PC-3 (cell line): ENCODE data around the gene TCEANC. TPM values are rescaled to one million over a fixed set of nuclear protein-coding genes. Genes with fewer than 3 reads are reported as not detected.

Source experiments
- ATAC-seq: fragments of 200-7000 bp; cut with Tn5 transposase; 2 replicates; pipeline ENCODE4 v1.9.1; 2020; ENCODE audit warnings: mild to moderate bottlenecking, moderate library complexity
- BruUV-seq: library from RNA; stranded (reverse); fragments of 400-500 nt; replicated peaks from 2 replicates; lab custom pipeline; 2021; lab: Mats Ljungman, UMichigan
- CTCF ChIA-PET: fragments of 300-600 bp; sonication (Branson Sonifier 250); formaldehyde crosslinking; loops from one replicate; lab custom pipeline; 2022; ENCODE audit warnings: antibody characterized with exemption; lab: Charles Lee
- POLR2A ChIA-PET: fragments of 300-600 bp; sonication (Branson Sonifier 250); formaldehyde crosslinking; loops from one replicate; lab custom pipeline; 2022; ENCODE audit warnings: antibody characterized with exemption; ENCODE audit not compliant: unreplicated experiment; lab: Charles Lee
- DNase-seq: peaks from one replicate; pipeline ENCODE4 v3.0.0-alpha.2; 2015
- H2AFZ ChIP-seq: fragments of 300-600 bp; sonication (generic); 2 replicates; pipeline ENCODE4 v1.6.0; 2016; ENCODE audit warnings: antibody characterized with exemption, low read length
- H3F3A ChIP-seq: fragments of 300-600 bp; sonication (generic); one replicate; pipeline ENCODE4 v1.6.0; 2017; ENCODE audit warnings: antibody characterized with exemption, low read length, control low read depth, mild to moderate bottlenecking; ENCODE audit not compliant: unreplicated experiment
- H3K27ac ChIP-seq: fragments of 300-600 bp; sonication (generic); 2 replicates; pipeline ENCODE4 v1.5.1; 2016; ENCODE audit warnings: mild to moderate bottlenecking, low read length
- H3K27me3 ChIP-seq: fragments of 300-600 bp; sonication (generic); 2 replicates; pipeline ENCODE4 v1.6.1; 2016; ENCODE audit warnings: low read length, mixed read lengths
- H3K36me3 ChIP-seq: fragments of 300-600 bp; sonication (generic); 2 replicates; pipeline ENCODE4 v1.6.1; 2016; ENCODE audit warnings: low read depth, mixed run types, low read length, mixed read lengths
- H3K4me1 ChIP-seq: fragments of 300-600 bp; sonication (generic); 2 replicates; pipeline ENCODE4 v1.5.1; 2016; ENCODE audit warnings: low read length; ENCODE audit not compliant: insufficient read depth
- H3K4me2 ChIP-seq: fragments of 300-600 bp; sonication (generic); 2 replicates; pipeline ENCODE4 v1.6.0; 2016; ENCODE audit warnings: low read length
- H3K4me3 ChIP-seq: fragments of 300-600 bp; sonication (generic); 2 replicates; pipeline ENCODE4 v1.5.1; 2016; ENCODE audit warnings: mild to moderate bottlenecking, low read length, mixed read lengths
- H3K79me2 ChIP-seq: fragments of 300-600 bp; sonication (generic); 2 replicates; pipeline ENCODE4 v1.6.1; 2017; ENCODE audit warnings: low read length, mixed read lengths
- H3K9ac ChIP-seq: fragments of 300-600 bp; sonication (generic); 2 replicates; pipeline ENCODE4 v1.6.0; 2016; ENCODE audit warnings: mild to moderate bottlenecking, low read length
- H3K9me2 ChIP-seq: fragments of 300-600 bp; sonication (generic); replicated peaks from 2 replicates; pipeline ENCODE4 v1.6.1; 2016; ENCODE audit warnings: mixed run types, low read length, mixed read lengths
- H3K9me3 ChIP-seq: fragments of 300-600 bp; sonication (generic); 2 replicates; pipeline ENCODE4 v1.6.1; 2016; ENCODE audit warnings: low read length, mixed read lengths
- H4K20me1 ChIP-seq: fragments of 300-600 bp; sonication (generic); 2 replicates; pipeline ENCODE4 v1.6.1; 2016; ENCODE audit warnings: low read length, mixed read lengths
- CTCF ChIP-seq: fragments of 300-600 bp; sonication (generic); conservative IDR thresholded peaks from 2 replicates; pipeline ENCODE4 v1.5.1; 2017; ENCODE audit warnings: antibody characterized with exemption, low read depth, mild to moderate bottlenecking, low read length
- EZH2 ChIP-seq: fragments of 300-600 bp; sonication (generic); IDR thresholded peaks from one replicate; pipeline ENCODE4 v1.6.1; 2017; ENCODE audit warnings: antibody characterized with exemption, mild to moderate bottlenecking, low read length; ENCODE audit not compliant: unreplicated experiment
- EZH2phosphoT487 ChIP-seq: fragments of 300-600 bp; sonication (generic); IDR thresholded peaks from 2 replicates; pipeline ENCODE4 v1.6.1; 2018; ENCODE audit warnings: mild to moderate bottlenecking, antibody characterized with exemption, low read length, borderline replicate concordance
- intact Hi-C: fragments of 100-400 bp; cut with micrococcal nuclease; formaldehyde crosslinking; loops from 2 replicates; pipeline ENCODE4 v1.9.0; 2023
- total RNA-seq: library from RNA; depleted of rRNA; stranded (reverse); fragments of >200 nt; gene quantifications from 2 replicates; pipeline ENCODE4 v1.2.3, GENCODE V29; 2014; rRNA removed

Gene TCEANC
- total RNA-seq, 1 experiment from 2014 or later: 0.62 TPM

GRCh38 chrX:13711141-13711540 is 58.2 kb downstream of the TCEANC start:
- ATAC-seq: no peak
- Histone ChIP-seq H3K4me2 (no peak overlapping the region), H3K9me2 (no peaks in the 10 kb centered on the region), H4K20me1 (no peaks in the 10 kb centered on the region), H3K4me3 (no peak overlapping the region), H3K79me2 (no peaks in the 10 kb centered on the region), H3K27me3 (no peaks in the 10 kb centered on the region), H3F3A (no peaks in the 10 kb centered on the region), H3K36me3 (peaks cover 31% of the 10 kb centered on the region), H3K9ac (no peak overlapping the region), H3K9me3 (no peaks in the 10 kb centered on the region), H3K27ac (no peak overlapping the region), H3K4me1 (no peaks in the 10 kb centered on the region), H2AFZ (no peak overlapping the region)
- no peak for TF ChIP-seq EZH2phosphoT487
- no peak for TF ChIP-seq EZH2
- TF ChIP-seq CTCF: no peak
- CTCF ChIA-PET: no interaction called here
- intact Hi-C loops: no loop called here
- no peak for DNase-seq
- POLR2A ChIA-PET: no interaction called here
- no TSS peak for BruUV-seq

Other genes starting within 250 kb of the TCEANC start
- gene EGFL6, start 83.5 kb upstream of the TCEANC start, total RNA-seq: not detected in 2 replicates
- gene RAB9A, start 36.0 kb downstream of the TCEANC start, total RNA-seq: 21.0 and 29.5 TPM in 2 replicates
- gene TRAPPC2, start 81.5 kb downstream of the TCEANC start, total RNA-seq: 7.9 and 8.6 TPM in 2 replicates
- gene OFD1, start 81.6 kb downstream of the TCEANC start, total RNA-seq: 14.4 and 16.7 TPM in 2 replicates
- gene GPM6B, start 164.0 kb downstream of the TCEANC start, total RNA-seq: 0.51 and 0.98 TPM in 2 replicates